H1 (cell line): ENCODE measurements around the gene RPS5. TPM values are rescaled to one million over a fixed set of nuclear protein-coding genes. Genes with fewer than 3 reads are reported as not detected.
A peak's percentile ranks its signal among the peaks of the same experiment; 100 is the strongest.

Experiments
- CTCF ChIA-PET: fragments of 300-600 bp; sonication (Branson Sonifier 250); formaldehyde crosslinking; loops from one replicate; lab custom pipeline; 2021; ENCODE audit not compliant: partially characterized antibody; lab: Charles Lee
- POLR2A ChIA-PET: fragments of 300-600 bp; sonication (Branson Sonifier 250); formaldehyde crosslinking; loops from one replicate; lab custom pipeline; 2021; ENCODE audit warnings: inconsistent platforms; ENCODE audit not compliant: partially characterized antibody; lab: Charles Lee
- DNase-seq, 2 experiments: peaks; one replicate each; pipeline versions ENCODE4 v3.0.0 to v3.0.0-alpha.2; 2010 to 2022; ENCODE audit warnings: low spot score in 2 of 2, low read depth in 1 of 2, mixed read lengths in 1 of 2
- FAIRE-seq: peaks from 2 replicates; lab custom pipeline; 2011; peaks lifted over from hg19 to GRCh38; lab: Jason Lieb, UNC
- H2AFZ ChIP-seq: 2 replicates; pipeline ENCODE4 v1.8.1; 2012; ENCODE audit warnings: low read length, inconsistent platforms
- H2AK5ac ChIP-seq: 2 replicates; pipeline ENCODE4 v1.6.1; 2013; ENCODE audit warnings: low read depth, low read length
- H2BK120ac ChIP-seq: replicated peaks from 2 replicates; pipeline ENCODE3; 2013; ENCODE audit warnings: low read depth, low read length, inconsistent platforms
- H2BK12ac ChIP-seq: 2 replicates; pipeline ENCODE4 v1.6.1; 2013; ENCODE audit warnings: low read depth, low read length
- H2BK15ac ChIP-seq: 2 replicates; pipeline ENCODE4 v1.6.1; 2013; ENCODE audit warnings: low read length
- H2BK20ac ChIP-seq: 2 replicates; pipeline ENCODE4 v1.6.1; 2013; ENCODE audit warnings: low read length
- H2BK5ac ChIP-seq: 2 replicates; pipeline ENCODE4 v1.6.1; 2013; ENCODE audit warnings: low read depth, low read length
- H3K14ac ChIP-seq: 2 replicates; pipeline ENCODE4 v1.6.1; 2013; ENCODE audit warnings: inconsistent platforms; ENCODE audit not compliant: insufficient read length
- H3K18ac ChIP-seq: 2 replicates; pipeline ENCODE4 v1.6.1; 2013; ENCODE audit warnings: low read length; ENCODE audit errors: extremely low read depth
- H3K23ac ChIP-seq: 2 replicates; pipeline ENCODE4 v1.6.1; 2013; ENCODE audit warnings: inconsistent platforms; ENCODE audit not compliant: insufficient read length
- H3K23me2 ChIP-seq: 2 replicates; pipeline ENCODE4 v1.6.1; 2013; ENCODE audit warnings: low read depth, low read length
- H3K27ac ChIP-seq: 2 replicates; pipeline ENCODE4 v1.6.1; 2011; ENCODE audit warnings: low read depth, low read length, inconsistent platforms
- H3K27me3 ChIP-seq, 4 experiments: replicated peaks in 1 of 4; 1 replicate in 1 of 4; 2 replicates in 3 of 4; pipeline versions ENCODE4 v1.6.1 to v1.8.1; 2011 to 2013; ENCODE audit warnings: low read length in 3 of 4, mild to moderate bottlenecking in 3 of 4, inconsistent platforms in 2 of 4, mixed read lengths in 2 of 4, moderate library complexity in 1 of 4; ENCODE audit not compliant: control insufficient read depth in 3 of 4, insufficient read depth in 3 of 4; ENCODE audit errors: extremely low read depth in 1 of 4
- H3K36me3 ChIP-seq, 4 experiments: 2 replicates each; pipeline versions ENCODE4 v1.6.1 to v1.8.1; 2011 to 2013; ENCODE audit warnings: mild to moderate bottlenecking in 4 of 4, low read length in 3 of 4, moderate library complexity in 2 of 4, control low read depth in 1 of 4, inconsistent platforms in 1 of 4; ENCODE audit not compliant: insufficient read depth in 4 of 4, control insufficient read depth in 2 of 4
- H3K4ac ChIP-seq: replicated peaks from 2 replicates; pipeline ENCODE3; 2013; ENCODE audit warnings: low read length, low read depth, mixed read lengths, inconsistent platforms; ENCODE audit not compliant: insufficient read length
- H3K4me1 ChIP-seq, 4 experiments: replicated peaks in 1 of 4; 1 replicate in 1 of 4; 2 replicates in 3 of 4; pipeline versions ENCODE4 v1.6.1 to v1.8.1; 2011 to 2013; ENCODE audit warnings: low read length in 3 of 4, inconsistent platforms in 2 of 4, mixed read lengths in 1 of 4; ENCODE audit not compliant: insufficient read depth in 4 of 4, control insufficient read depth in 3 of 4
- H3K4me2 ChIP-seq, 2 experiments: 2 replicates each; pipeline versions ENCODE4 v1.6.1 to v1.8.1; 2011 to 2013; ENCODE audit warnings: low read depth in 2 of 2, low read length in 2 of 2, control low read depth in 1 of 2, inconsistent platforms in 1 of 2, mild to moderate bottlenecking in 1 of 2; ENCODE audit not compliant: insufficient read depth in 1 of 2
- H3K4me3 ChIP-seq, 4 experiments: fragments of 200-600, 300-600 bp in 1 of 4; sonication (generic), shearing (Covaris generic), sonication (Bioruptor Twin) in 1 of 4; 2 replicates each; pipeline versions ENCODE4 v1.5.1 to v1.8.1; 2011 to 2016; ENCODE audit warnings: low read length in 4 of 4, low read depth in 3 of 4, control low read depth in 2 of 4, inconsistent platforms in 2 of 4, mild to moderate bottlenecking in 2 of 4, mixed read lengths in 1 of 4, moderate library complexity in 1 of 4; ENCODE audit not compliant: insufficient read depth in 2 of 4; ENCODE audit errors: extremely low read depth in 1 of 4
- H3K56ac ChIP-seq: replicated peaks from 2 replicates; pipeline ENCODE3; 2013; ENCODE audit warnings: low read depth, mild to moderate bottlenecking, mixed read lengths, low read length, inconsistent platforms; ENCODE audit not compliant: insufficient read length
- H3K79me1 ChIP-seq: 2 replicates; pipeline ENCODE4 v1.6.1; 2013; ENCODE audit warnings: low read depth, low read length, control low read depth
- H3K79me2 ChIP-seq, 2 experiments: 2 replicates each; pipeline versions ENCODE4 v1.6.1 to v1.8.1; 2012 to 2013; ENCODE audit warnings: low read length in 2 of 2, mild to moderate bottlenecking in 2 of 2, inconsistent platforms in 1 of 2; ENCODE audit not compliant: insufficient read depth in 2 of 2, control insufficient read depth in 1 of 2
- H3K9ac ChIP-seq, 4 experiments: replicated peaks in 1 of 4; 1 replicate in 1 of 4; 2 replicates in 3 of 4; pipeline versions ENCODE4 v1.6.1 to v1.8.1; 2011 to 2013; ENCODE audit warnings: low read depth in 3 of 4, low read length in 3 of 4, control low read depth in 2 of 4, mild to moderate bottlenecking in 2 of 4, moderate library complexity in 2 of 4, inconsistent platforms in 1 of 4; ENCODE audit errors: extremely low read depth in 1 of 4
- H3K9me3 ChIP-seq, 2 experiments: 2 replicates each; pipeline versions ENCODE4 v1.6.1 to v1.8.1; 2012 to 2013; ENCODE audit warnings: mild to moderate bottlenecking in 2 of 2, moderate library complexity in 2 of 2, control low read depth in 1 of 2, inconsistent platforms in 1 of 2, low read depth in 1 of 2, low read length in 1 of 2, mixed read lengths in 1 of 2; ENCODE audit not compliant: insufficient read depth in 2 of 2
- H4K20me1 ChIP-seq, 2 experiments: replicated peaks in 1 of 2; 2 replicates each; pipeline versions ENCODE3 to v1.8.1; 2011 to 2013; ENCODE audit warnings: inconsistent platforms in 2 of 2, low read length in 2 of 2, mild to moderate bottlenecking in 1 of 2; ENCODE audit not compliant: insufficient read depth in 2 of 2, control insufficient read depth in 1 of 2
- H4K5ac ChIP-seq: 2 replicates; pipeline ENCODE4 v1.6.1; 2013; ENCODE audit warnings: low read length, low read depth, mixed read lengths, inconsistent platforms; ENCODE audit not compliant: insufficient read length
- H4K8ac ChIP-seq: 2 replicates; pipeline ENCODE4 v1.8.0; 2013; ENCODE audit warnings: mild to moderate bottlenecking, moderate library complexity, low read length, inconsistent platforms; ENCODE audit not compliant: insufficient read depth; ENCODE audit errors: extremely low read depth
- H4K91ac ChIP-seq: replicated peaks from 2 replicates; pipeline ENCODE3; 2013; ENCODE audit warnings: low read length, mixed read lengths, inconsistent platforms; ENCODE audit not compliant: insufficient read length
- HDAC6 ChIP-seq: IDR thresholded peaks from one replicate; pipeline ENCODE4 v1.7.1; 2012; ENCODE audit warnings: low read depth, mild to moderate bottlenecking, inconsistent platforms, low read length, moderate library complexity
- JUN ChIP-seq: IDR thresholded peaks from 2 replicates; pipeline ENCODE4 v1.6.1; 2011; ENCODE audit warnings: low read depth, mild to moderate bottlenecking, improper control_type of control experiment, low read length
- KDM4A ChIP-seq: IDR thresholded peaks from one replicate; pipeline ENCODE4 v1.7.1; 2012; ENCODE audit warnings: low read depth, mild to moderate bottlenecking, moderate library complexity, low read length, inconsistent platforms; ENCODE audit not compliant: severe bottlenecking
- SIN3A ChIP-seq, 2 experiments: IDR thresholded peaks in 1 of 2; conservative IDR thresholded peaks in 1 of 2; 2 replicates each; pipeline ENCODE4 v1.6.1; 2011 to 2012; ENCODE audit warnings: low read length in 2 of 2, improper control_type of control experiment in 1 of 2, low read depth in 1 of 2, mild to moderate bottlenecking in 1 of 2
- USF2 ChIP-seq: IDR thresholded peaks from 2 replicates; pipeline ENCODE4 v1.6.1; 2011; ENCODE audit warnings: low read length, improper control_type of control experiment
- WGBS, 2 experiments: shearing (Covaris generic) in 1 of 2; methylation state at CpG; one replicate each; pipeline versions ENCODE4 v1.1.6 to v1.1.7; 2013 to 2015; ENCODE audit warnings: low lambda C conversion rate in 2 of 2, mixed read lengths in 2 of 2, inconsistent platforms in 1 of 2, low coverage in 1 of 2, missing lambda C conversion rate in 1 of 2; ENCODE audit not compliant: insufficient replicate concordance in 2 of 2, insufficient coverage in 1 of 2, insufficient read length in 1 of 2; ENCODE audit errors: extremely low coverage in 1 of 2, missing lambda C conversion rate in 1 of 2; 5-methylcytosine and 5-hydroxymethylcytosine counted together
- long read RNA-seq, 2 experiments: library from RNA in 1 of 2; library from capped mRNA in 1 of 2; stranded (forward); transcript quantifications; one replicate each; pipeline ENCODE4 v2.0.0, GENCODE V29; 2021; ENCODE audit warnings: inconsistent platforms in 1 of 2
- polyA minus RNA-seq, 3 experiments: library from RNA; depleted of rRNA, polyadenylated mRNA; stranded (reverse); fragments of >200 nt; gene quantifications; 1 replicate in 2 of 3; 2 replicates in 1 of 3; pipeline ENCODE4 v1.2.3, GENCODE V29; 2011
- polyA plus RNA-seq, 7 experiments: library from polyadenylated mRNA; depleted of rRNA in 3 of 7; stranded (reverse) in 5 of 7; unstranded in 2 of 7; fragments of >200 nt in 5 of 7; fragments of 200-250 nt in 2 of 7; gene quantifications; 1 replicate in 5 of 7; 2 replicates in 1 of 7; 4 replicates in 1 of 7; pipeline versions ENCODE4 v1.2.1 to v1.2.3, GENCODE V29; 2011 to 2013; ENCODE audit warnings: missing spikeins in 2 of 7, mixed read lengths in 2 of 7
- total RNA-seq: library from RNA; stranded (reverse); fragmentation: NEBNext Ultra II Directional; extraction: Animal tissue kit (Norgen Biotek cat#: 25700); gene quantifications from 2 replicates; pipeline ENCODE4 v1.2.1, GENCODE V29; 2021

Gene RPS5
- total RNA-seq: 1,554 and 1,557 TPM in 2 replicates
- polyA plus RNA-seq (2011; rRNA removed): 5,731 and 5,910 TPM in 2 replicates
- 4,964 TPM for polyA plus RNA-seq (2011; cell fraction: cytosol; rRNA removed)
- 4,758 TPM for polyA plus RNA-seq (2011; cell fraction: nucleus; rRNA removed)
- 1,384 to 2,769 TPM (median 2,624 TPM) in 4 replicates for polyA plus RNA-seq (2012, experiment 1 of 2)
- polyA plus RNA-seq (2012, experiment 2 of 2): 4,606 TPM
- 1,774 TPM for polyA plus RNA-seq (2013, experiment 1 of 2)
- 1,569 TPM for polyA plus RNA-seq (2013, experiment 2 of 2)
- polyA minus RNA-seq (2011; rRNA and poly(A)+ RNA removed): 2,194 and 2,867 TPM in 2 replicates
- 1,050 TPM for polyA minus RNA-seq (2011; cell fraction: cytosol; rRNA and poly(A)+ RNA removed)
- polyA minus RNA-seq (2011; cell fraction: nucleus; rRNA and poly(A)+ RNA removed): 966 TPM
- long read RNA-seq, experiment 1, transcript RPS5-202 (5 exons, 1,520 nt): minor isoform, 79 of 1,368 reads
- long read RNA-seq, experiment 1, transcript RPS5-201 (6 exons, 740 nt): major isoform, 1,095 of 1,368 reads
- long read RNA-seq, experiment 1, transcript RPS5-204 (5 exons, 536 nt): minor isoform, 5 of 1,368 reads
- long read RNA-seq, experiment 1, partial matches to known transcripts: 168 of 1,368 reads
- long read RNA-seq, experiment 1, other reads (novel, unspliced or antisense): 17 of 1,368 reads
- long read RNA-seq, experiment 2, transcript RPS5-204 (5 exons, 536 nt): minor isoform, 5 of 215 reads
- long read RNA-seq, experiment 2, transcript RPS5-201 (6 exons, 740 nt): major isoform, 186 of 215 reads
- long read RNA-seq, experiment 2, transcript RPS5-202 (5 exons, 1,520 nt): minor isoform, 21 of 215 reads
- long read RNA-seq, experiment 2, partial matches to known transcripts: 2 of 215 reads
- long read RNA-seq, experiment 2, other reads (novel, unspliced or antisense): 1 of 215 reads

GRCh38 chr19:58386576-58387337, at the start of gene RPS5:
TSS of gene RPS5 (plus strand) at chr19:58387269. CDS start at chr19:58388138, 869 bp downstream.
- Histone ChIP-seq H4K20me1 (peaks cover 10 to 13% of the 10 kb centered on the region in 2 experiments), H2BK12ac (no peak within 1 kb of the TSS), H3K18ac (peak within 1 kb of the TSS; percentile 95), H4K5ac (peak within 1 kb of the TSS; percentile 100), H3K4me3 (peak within 1 kb of the TSS; percentile 82 to 99 (median 92)), H4K8ac (peak within 1 kb of the TSS; percentile 99), H2BK15ac (peak within 1 kb of the TSS; percentile 46; the same call in 1 of the 2 replicates), H2BK5ac (peak within 1 kb of the TSS; percentile 97), H3K9ac (peak within 1 kb of the TSS; percentile 89 to 95 (median 92)), H2BK20ac (no peak within 1 kb of the TSS), H3K56ac (peak within 1 kb of the TSS; percentile 99), H3K79me1 (peaks cover 4% of the 10 kb centered on the region; the same call in 1 of the 2 replicates), H3K4ac (peak within 1 kb of the TSS; percentile 99), H3K4me2 (peak within 1 kb of the TSS; percentile 95 to 99), H3K27ac (peak within 1 kb of the TSS; percentile 94), H3K79me2 (peaks cover 6 to 40% of the 10 kb centered on the region in 2 experiments), H3K23ac (no peak within 1 kb of the TSS), H3K9me3 (no peaks in the 10 kb centered on the region), H3K27me3 (no peaks in the 10 kb centered on the region), H2BK120ac (peak within 1 kb of the TSS; percentile 86), H3K14ac (peak within 1 kb of the TSS; percentile 66), H2AFZ (no peak within 1 kb of the TSS; the same call in 1 of the 2 replicates), H3K4me1 (peaks cover 0 to 15% (median 9%) of the 10 kb centered on the region in 4 experiments; a peak in 6 of 7 replicates), H3K36me3 (peaks cover 7 to 31% (median 23%) of the 10 kb centered on the region in 4 experiments), H3K23me2 (peaks cover 19% of the 10 kb centered on the region), H2AK5ac (peak within 1 kb of the TSS; percentile 79; the same call in 1 of the 2 replicates), H4K91ac (peak within 1 kb of the TSS; percentile 99)
- peak; percentile 93 to 95 for DNase-seq
- ChIA-PET POLR2A (interaction anchor here (0.6 to 5.8 kb wide), 13 partner anchors 9 to 168 kb away, joined by 3 to 78 read pairs (median 6); partner anchors contain the start of genes CHMP2A, RNF225, ZBTB45 and ZNF497), CTCF (no interaction called here)
- peak; percentile 91 for FAIRE-seq
- 1% methylated on average over 52 of the region's 64 CpGs; no CpG with 5 or more reads in 1 of the 2 experiments for WGBS, 2 experiments
- peak; percentile 83 for TF ChIP-seq KDM4A
- TF ChIP-seq JUN: no peak
- no peak for TF ChIP-seq HDAC6
- no peak; the same call in 1 of the 2 replicates for TF ChIP-seq USF2
- peak; percentile 76 to 93; a peak in 2 of 4 replicates for TF ChIP-seq SIN3A (conservative IDR thresholded peaks at IDR 0.05 in 1 of 2, IDR thresholded peaks at IDR 0.05 in 1 of 2; ENCODE audit: low read depth in 1 of 2, low read length in 2 of 2)
